Measurements from ENCODE around the gene FYN.
A peak's percentile ranks its signal among the peaks of the same experiment; 100 is the strongest.

Gene FYN

GRCh38 chr6:111806561-111807497 is 66.4 kb downstream of the FYN start:
- DNase-seq, result no peak
- no peak for ATAC-seq

GRCh38 chr6:111806165-111806547 is 67.1 kb downstream of the FYN start:
- ATAC-seq (peak; percentile 1), DNase-seq (no peak)

- ATAC-seq (peak; percentile 44), DNase-seq (peak; percentile 76)
Observed at GRCh38 chr6:111805511-111806164, 67.6 kb downstream of the FYN start.

GRCh38 chr6:111804627-111805235 is 68.5 kb downstream of the FYN start:
- peak; percentile 65 for ATAC-seq
- peak; percentile 68 for DNase-seq

GRCh38 chr6:111803804-111804203 is 69.4 kb downstream of the FYN start:
- DNase-seq (no peak), ATAC-seq (no peak)

- peak; percentile 34 for ATAC-seq
- DNase-seq, result no peak
Observed at GRCh38 chr6:111803371-111803770, 69.9 kb downstream of the FYN start.

GRCh38 chr6:111802720-111803330 is 70.4 kb downstream of the FYN start:
- ATAC-seq (no peak), DNase-seq (no peak)

- DNase-seq (no peak), ATAC-seq (no peak)
Observed at GRCh38 chr6:111802015-111802414, 71.2 kb downstream of the FYN start.

GRCh38 chr6:111800821-111801220 is 72.4 kb downstream of the FYN start:
- DNase-seq, result no peak
- ATAC-seq, result no peak

- DNase-seq (no peak), ATAC-seq (no peak)
Observed at GRCh38 chr6:111800259-111800765, 72.9 kb downstream of the FYN start.

GRCh38 chr6:111799576-111800258 is 73.5 kb downstream of the FYN start:
- ATAC-seq (no peak), DNase-seq (no peak)

- ATAC-seq, result peak; percentile 29
Observed at GRCh38 chr6:111798281-111798725, 74.9 kb downstream of the FYN start.

GRCh38 chr6:111796310-111796918 is 76.8 kb downstream of the FYN start:
- ATAC-seq (no peak), DNase-seq (no peak)

More at GRCh38 chr6:111798281-111798725, 74.9 kb downstream of the FYN start:
- no peak for DNase-seq

GRCh38 chr6:111795558-111795957 is 77.7 kb downstream of the FYN start:
- DNase-seq, result no peak
- ATAC-seq, result no peak

GRCh38 chr6:111794727-111795452 is 78.4 kb downstream of the FYN start:
- peak; percentile 77 for ATAC-seq
- no peak for DNase-seq

GRCh38 chr6:111794300-111794699 is 79.0 kb downstream of the FYN start:
- ATAC-seq (no peak), DNase-seq (no peak)

- DNase-seq (peak; percentile 68), ATAC-seq (peak; percentile 65)
Observed at GRCh38 chr6:111793711-111794111, 79.5 kb downstream of the FYN start.

- DNase-seq (no peak), ATAC-seq (no peak)
Observed at GRCh38 chr6:111792914-111793700, 80.1 kb downstream of the FYN start.

GRCh38 chr6:111792241-111792640 is 81.0 kb downstream of the FYN start:
- no peak for DNase-seq
- ATAC-seq, result no peak

- DNase-seq (no peak), ATAC-seq (no peak)
Observed at GRCh38 chr6:111791415-111791814, 81.8 kb downstream of the FYN start.
